Muscle layer of duodenum (tissue), 2 donors: Measurements from ENCODE around the gene SCRN2.
A peak's percentile ranks its signal among the peaks of the same experiment; 100 is the strongest.

Experiments used
- H3K27ac ChIP-seq: one replicate; pipeline ENCODE4 v1.7.0; 2013; ENCODE audit warnings: mild to moderate bottlenecking, low read length
- H3K27me3 ChIP-seq: one replicate; pipeline ENCODE4 v1.7.0; 2013; ENCODE audit warnings: low read depth, mild to moderate bottlenecking, control low read depth, low read length
- H3K36me3 ChIP-seq, 2 donors: one replicate each; pipeline ENCODE4 v1.7.0; 2013; ENCODE audit warnings: low read length in 2 of 2, control low read depth in 1 of 2, mild to moderate bottlenecking in 1 of 2; ENCODE audit not compliant: insufficient read depth in 2 of 2, control insufficient read depth in 1 of 2
- H3K4me1 ChIP-seq, 2 donors: one replicate each; pipeline ENCODE4 v1.7.0; 2013; ENCODE audit warnings: low read length in 2 of 2, mild to moderate bottlenecking in 2 of 2, control low read depth in 1 of 2, moderate library complexity in 1 of 2; ENCODE audit not compliant: insufficient read depth in 2 of 2, control insufficient read depth in 1 of 2
- H3K4me3 ChIP-seq, 2 donors: one replicate each; pipeline ENCODE4 v1.7.0; 2013; ENCODE audit warnings: low read length in 2 of 2, low read depth in 1 of 2, mild to moderate bottlenecking in 1 of 2
- H3K9me3 ChIP-seq, 2 donors: one replicate each; pipeline ENCODE4 v1.7.0; 2013; ENCODE audit warnings: low read length in 2 of 2, control low read depth in 1 of 2, mild to moderate bottlenecking in 1 of 2; ENCODE audit not compliant: control insufficient read depth in 1 of 2
- donor health status: healthy.

The SCRN2 gene

GRCh38 chr17:47829870-47830269, 11.2 kb downstream of the SCRN2 start:
- Histone ChIP-seq H3K4me3 (no peak overlapping the region), H3K4me1 (peaks cover 4 to 24% of the 10 kb centered on the region in 2 donors), H3K9me3 (no peaks in the 10 kb centered on the region), H3K27me3 (no peaks in the 10 kb centered on the region), H3K27ac (peak overlapping the region; percentile 96), H3K36me3 (peaks cover 25 to 28% of the 10 kb centered on the region in 2 donors)

DNA sequence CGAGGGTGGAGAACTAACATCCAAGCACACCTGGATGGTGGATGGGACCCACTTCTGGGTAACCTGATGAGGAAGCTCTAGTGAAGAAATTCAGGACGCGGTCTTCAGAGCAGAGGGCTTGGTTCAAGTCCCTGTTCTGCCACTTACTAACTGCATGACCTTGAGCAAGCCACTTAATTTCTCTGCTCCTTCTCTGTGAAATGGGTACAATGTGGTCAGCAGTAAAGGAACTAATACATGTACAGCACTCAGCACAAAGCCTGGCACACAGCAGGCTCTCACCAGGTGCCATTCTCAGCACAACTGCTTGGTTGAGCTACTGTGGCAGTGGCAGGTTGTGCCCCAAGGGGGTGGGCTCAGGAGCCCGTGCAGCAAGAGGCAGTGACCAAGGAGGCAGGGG, 17.6 kb downstream of the SCRN2 start:
- no peaks in the 10 kb centered on the region for H3K9me3 ChIP-seq
- H3K4me3 ChIP-seq = no peak overlapping the region
- H3K27me3 ChIP-seq = no peaks in the 10 kb centered on the region
- peaks cover 37 to 44% of the 10 kb centered on the region in 2 donors for H3K36me3 ChIP-seq
- H3K4me1 ChIP-seq = peaks cover 10 to 24% of the 10 kb centered on the region in 2 donors
- H3K27ac ChIP-seq = no peak overlapping the region

GRCh38 chr17:47822785-47823184, 18.3 kb downstream of the SCRN2 start:
- no peak overlapping the region for H3K4me3 ChIP-seq
- H3K9me3 ChIP-seq = no peaks in the 10 kb centered on the region
- H3K27me3 ChIP-seq = no peaks in the 10 kb centered on the region
- H3K27ac ChIP-seq = no peak overlapping the region
- peaks cover 10 to 24% of the 10 kb centered on the region in 2 donors for H3K4me1 ChIP-seq
- peaks cover 39 to 45% of the 10 kb centered on the region in 2 donors for H3K36me3 ChIP-seq

DNA sequence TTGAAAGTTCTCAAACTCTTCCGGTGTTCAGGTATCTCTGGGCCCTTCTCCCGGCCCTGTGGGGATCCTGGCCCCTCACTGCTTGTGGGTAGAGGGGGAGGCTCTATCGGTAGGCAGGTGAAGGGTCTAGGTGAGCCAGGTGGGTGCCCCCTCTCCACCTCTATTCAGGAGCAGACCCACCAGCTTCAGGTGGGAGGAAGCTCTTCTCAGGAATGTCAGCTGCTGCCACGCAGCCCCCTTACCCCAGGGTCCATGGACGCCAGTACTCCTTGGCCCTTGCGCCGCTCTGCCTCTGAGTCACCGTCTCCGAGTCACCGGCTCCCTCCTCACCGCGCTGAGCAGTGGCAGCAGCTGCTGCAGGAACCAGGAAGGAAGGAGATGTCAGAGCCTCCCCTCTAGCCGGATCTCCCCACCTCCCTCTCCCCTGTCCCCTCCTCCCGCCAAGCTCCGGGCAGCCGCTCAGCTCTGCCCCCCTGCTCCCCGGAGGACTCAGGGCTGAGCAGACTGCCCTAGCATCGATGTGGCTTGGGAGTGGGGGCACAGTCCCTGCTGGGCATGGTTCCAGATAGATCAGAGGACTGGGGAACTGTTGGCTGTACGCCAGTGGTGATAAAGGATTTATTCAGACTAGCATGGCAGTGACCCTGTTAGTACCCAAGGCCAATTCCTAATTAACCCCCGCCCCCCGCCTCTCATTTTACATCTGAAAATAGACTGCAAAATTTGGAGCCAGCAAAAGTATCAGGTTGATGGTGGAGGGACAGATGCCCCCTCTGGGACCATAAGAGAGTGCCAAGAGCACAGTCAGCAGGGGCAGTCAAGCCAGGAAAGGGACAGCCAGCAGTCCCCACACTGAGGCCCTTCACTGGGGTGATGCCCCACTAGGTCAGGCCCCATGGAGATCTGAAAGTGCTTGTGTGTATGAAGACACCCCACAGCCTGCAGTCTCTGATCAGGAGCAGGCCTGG, 19.4 kb downstream of the SCRN2 start, which contains the start of gene OSBPL7:
Gene OSBPL7, minus strand, starts transcription at position 371 of the 968 bp plus-strand sequence. CDS start 1,516 bp downstream, outside the sequence.
- H3K27ac ChIP-seq = peak within 1 kb of the TSS; percentile 80
- H3K27me3 ChIP-seq = no peaks in the 10 kb centered on the region
- no peaks in the 10 kb centered on the region for H3K9me3 ChIP-seq
- peaks cover 40 to 47% of the 10 kb centered on the region in 2 donors for H3K36me3 ChIP-seq
- H3K4me1 ChIP-seq = peaks cover 10 to 24% of the 10 kb centered on the region in 2 donors
- H3K4me3 ChIP-seq = peak within 1 kb of the TSS; percentile 78 to 83

DNA sequence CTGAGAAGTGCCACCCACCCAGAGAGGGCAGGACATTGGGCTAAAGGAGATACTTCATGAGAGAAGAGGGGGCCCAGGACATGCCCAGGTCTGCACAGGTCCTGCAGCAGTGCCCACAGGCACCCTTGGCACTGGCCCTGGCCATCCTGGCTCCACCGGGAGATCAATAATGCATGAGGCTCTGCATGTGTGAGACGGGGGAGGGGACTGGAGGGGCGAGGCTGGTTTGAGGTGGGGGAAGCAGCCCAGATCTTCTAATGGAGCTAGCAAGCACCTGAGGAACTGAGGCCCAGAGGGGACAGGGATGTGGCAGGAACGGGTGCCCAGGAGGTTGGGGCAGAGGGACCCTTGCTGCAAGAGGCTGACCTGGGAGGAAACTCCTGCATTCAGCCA, 20.0 kb downstream of the SCRN2 start:
- Histone ChIP-seq H3K4me3 (peak overlapping the region; percentile 78 to 83), H3K27ac (peak overlapping the region; percentile 80), H3K27me3 (no peaks in the 10 kb centered on the region), H3K9me3 (no peaks in the 10 kb centered on the region), H3K4me1 (peaks cover 10 to 24% of the 10 kb centered on the region in 2 donors), H3K36me3 (peaks cover 39 to 47% of the 10 kb centered on the region in 2 donors)

DNA sequence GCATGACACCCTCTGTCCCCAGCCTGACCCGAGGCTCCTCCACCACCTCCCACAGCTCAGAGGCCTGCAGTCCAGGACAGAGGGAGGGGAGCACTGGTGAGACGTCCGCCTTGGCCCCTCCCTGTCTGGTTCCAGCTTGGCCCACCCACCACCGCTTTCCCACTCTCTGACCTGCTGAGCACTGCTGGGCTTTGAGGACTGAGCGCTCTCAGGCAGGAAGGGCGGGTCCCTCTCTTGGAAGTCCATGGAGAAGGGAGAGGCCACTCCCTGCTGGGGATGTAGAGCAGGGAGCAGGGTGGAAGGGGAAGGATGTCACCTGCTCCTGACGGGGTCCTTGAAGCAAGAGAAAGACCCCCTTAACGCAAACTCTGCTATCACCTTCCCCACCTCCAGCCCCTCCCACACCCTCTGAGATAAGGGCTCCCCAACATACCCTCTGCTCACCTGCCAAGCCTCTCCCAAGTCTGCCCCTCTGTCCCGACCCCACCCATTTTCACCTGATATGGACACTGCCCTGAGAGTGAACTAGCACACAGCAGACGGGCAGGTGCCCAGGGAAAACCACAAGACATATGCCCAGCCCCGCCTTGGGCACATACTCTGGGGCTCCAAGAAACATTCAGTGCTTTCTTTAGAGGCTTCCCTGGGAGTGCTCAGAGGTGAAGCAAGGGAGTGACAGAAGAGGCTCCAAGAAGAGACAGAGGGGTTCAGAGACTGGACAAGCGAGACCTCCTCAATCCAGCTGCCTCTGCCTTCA, 20.9 kb downstream of the SCRN2 start:
- H3K9me3 ChIP-seq = no peaks in the 10 kb centered on the region
- peaks cover 10 to 24% of the 10 kb centered on the region in 2 donors for H3K4me1 ChIP-seq
- H3K4me3 ChIP-seq = peak overlapping the region; percentile 78 to 83
- peak overlapping the region; percentile 80 for H3K27ac ChIP-seq
- H3K36me3 ChIP-seq = peaks cover 43 to 52% of the 10 kb centered on the region in 2 donors
- no peaks in the 10 kb centered on the region for H3K27me3 ChIP-seq

GRCh38 chr17:47819475-47819874, 21.6 kb downstream of the SCRN2 start:
- H3K4me3 ChIP-seq = no peak overlapping the region
- no peaks in the 10 kb centered on the region for H3K27me3 ChIP-seq
- H3K4me1 ChIP-seq = peaks cover 10 to 24% of the 10 kb centered on the region in 2 donors
- H3K9me3 ChIP-seq = no peaks in the 10 kb centered on the region
- H3K36me3 ChIP-seq = peaks cover 48 to 58% of the 10 kb centered on the region in 2 donors
- H3K27ac ChIP-seq = no peak overlapping the region

DNA sequence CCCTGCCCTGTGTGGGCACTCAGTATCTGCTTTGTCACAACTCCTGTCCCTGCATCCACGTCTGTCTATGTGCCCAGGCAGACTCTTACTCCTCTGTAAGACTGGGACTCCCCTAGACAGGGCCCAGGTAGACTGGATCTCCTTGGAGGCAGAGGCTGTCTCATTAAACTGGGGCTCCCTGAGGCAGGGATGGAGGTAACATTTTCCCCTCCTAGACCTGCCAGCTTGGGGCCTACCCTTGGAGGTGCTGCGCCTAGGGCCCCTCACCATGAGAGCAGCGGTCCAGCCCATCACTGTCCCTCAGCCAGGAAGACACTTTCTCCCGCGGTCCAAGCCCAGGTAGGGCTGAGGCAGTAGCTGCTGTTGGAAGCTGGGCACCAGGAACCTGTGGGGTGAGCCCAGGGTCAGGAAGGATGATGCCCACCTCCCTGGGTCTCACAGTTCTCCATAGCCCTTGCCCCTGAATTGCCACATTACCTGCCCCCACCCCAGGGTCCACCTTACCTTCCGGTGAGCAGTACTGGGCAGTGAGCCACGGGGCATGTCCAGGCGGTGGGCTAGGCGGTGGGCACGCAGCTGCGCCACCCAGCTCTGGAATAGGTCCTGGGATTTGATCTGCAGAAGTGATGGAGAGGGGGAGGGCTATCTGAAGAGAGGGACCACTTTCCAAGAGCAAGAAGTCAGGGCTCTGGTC, 22.9 kb downstream of the SCRN2 start:
- H3K27ac ChIP-seq = no peak overlapping the region
- H3K9me3 ChIP-seq = no peaks in the 10 kb centered on the region
- peaks cover 10 to 24% of the 10 kb centered on the region in 2 donors for H3K4me1 ChIP-seq
- no peaks in the 10 kb centered on the region for H3K27me3 ChIP-seq
- no peak overlapping the region for H3K4me3 ChIP-seq
- peaks cover 40 to 53% of the 10 kb centered on the region in 2 donors for H3K36me3 ChIP-seq

DNA sequence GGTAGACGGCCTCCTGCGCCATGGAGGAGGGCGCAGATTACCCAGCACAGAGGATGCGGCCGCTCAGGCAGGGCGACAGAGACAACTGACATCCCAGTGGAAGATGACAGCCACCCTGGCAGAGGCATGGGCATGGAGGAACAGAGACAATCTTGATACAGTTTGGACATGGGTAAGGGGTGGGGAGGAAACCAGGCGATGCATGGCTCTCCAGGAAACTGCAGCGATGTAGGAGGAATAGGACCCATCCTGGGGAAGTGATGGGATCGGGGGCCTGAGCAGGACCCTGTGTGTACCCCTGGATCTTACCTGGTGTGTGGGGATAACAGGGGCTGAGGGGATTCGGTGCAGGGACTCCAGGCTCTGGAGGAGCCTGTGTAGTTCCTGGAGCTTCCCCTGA, 24.1 kb downstream of the SCRN2 start:
- H3K4me1 ChIP-seq = peaks cover 7 to 21% of the 10 kb centered on the region in 2 donors
- H3K4me3 ChIP-seq = no peak overlapping the region
- H3K36me3 ChIP-seq = peaks cover 46 to 60% of the 10 kb centered on the region in 2 donors
- no peaks in the 10 kb centered on the region for H3K9me3 ChIP-seq
- no peak overlapping the region for H3K27ac ChIP-seq
- H3K27me3 ChIP-seq = no peaks in the 10 kb centered on the region

- no peak overlapping the region for H3K27ac ChIP-seq
- no peaks in the 10 kb centered on the region for H3K27me3 ChIP-seq
- H3K4me3 ChIP-seq = no peak overlapping the region
- H3K9me3 ChIP-seq = no peaks in the 10 kb centered on the region
- peaks cover 46 to 60% of the 10 kb centered on the region in 2 donors for H3K36me3 ChIP-seq
- H3K4me1 ChIP-seq = peaks cover 6 to 14% of the 10 kb centered on the region in 2 donors
These were observed 24.9 kb downstream of the SCRN2 start for GRCh38 chr17:47816111-47816735.
